RWPE2 (cell line): ENCODE data around the gene ECHDC3.
A peak's percentile ranks its signal among the peaks of the same experiment; 100 is the strongest.

Experiments
- ATAC-seq: fragments of 200-7000 bp; cut with Tn5 transposase; 3 replicates; pipeline ENCODE4 v1.9.1; 2021; ENCODE audit warnings: low read depth
- DNase-seq: peaks from one replicate; pipeline ENCODE4 v3.0.0-alpha.2; 2020; ENCODE audit warnings: low spot score
- H3K27ac ChIP-seq: fragments of 450-650 bp; 2 replicates; pipeline ENCODE4 v1.5.1; 2017; ENCODE audit warnings: mild to moderate bottlenecking; ENCODE audit not compliant: poor library complexity, severe bottlenecking
- H3K27me3 ChIP-seq: fragments of 250-450 bp; sonication (Bioruptor Pico); 2 replicates; pipeline ENCODE4 v1.5.1; 2021; ENCODE audit warnings: mild to moderate bottlenecking, moderate library complexity; ENCODE audit not compliant: insufficient read depth, poor library complexity, severe bottlenecking
- H3K36me3 ChIP-seq: fragments of 250-450 bp; sonication (Bioruptor Pico); 2 replicates; pipeline ENCODE4 v1.5.1; 2020; ENCODE audit warnings: low read depth, mild to moderate bottlenecking, moderate library complexity
- H3K4me1 ChIP-seq: fragments of 250-450 bp; sonication (Bioruptor Pico); 2 replicates; pipeline ENCODE4 v1.5.1; 2021; ENCODE audit warnings: mild to moderate bottlenecking, moderate library complexity; ENCODE audit not compliant: insufficient read depth, poor library complexity, severe bottlenecking
- H3K4me3 ChIP-seq: fragments of 250-450 bp; sonication (Bioruptor Pico); 2 replicates; pipeline ENCODE4 v1.5.1; 2021; ENCODE audit warnings: mild to moderate bottlenecking, moderate library complexity; ENCODE audit not compliant: severe bottlenecking
- H3K9me3 ChIP-seq: fragments of 250-450 bp; sonication (Bioruptor Pico); 2 replicates; pipeline ENCODE4 v1.5.1; 2021; ENCODE audit warnings: mild to moderate bottlenecking, moderate library complexity; ENCODE audit not compliant: severe bottlenecking
- CTCF ChIP-seq: fragments of 450-650 bp; IDR thresholded peaks from one replicate; pipeline ENCODE4 v1.5.1; 2017; ENCODE audit warnings: mild to moderate bottlenecking, moderate library complexity; ENCODE audit not compliant: poor library complexity, severe bottlenecking

ECHDC3 gene

DNA sequence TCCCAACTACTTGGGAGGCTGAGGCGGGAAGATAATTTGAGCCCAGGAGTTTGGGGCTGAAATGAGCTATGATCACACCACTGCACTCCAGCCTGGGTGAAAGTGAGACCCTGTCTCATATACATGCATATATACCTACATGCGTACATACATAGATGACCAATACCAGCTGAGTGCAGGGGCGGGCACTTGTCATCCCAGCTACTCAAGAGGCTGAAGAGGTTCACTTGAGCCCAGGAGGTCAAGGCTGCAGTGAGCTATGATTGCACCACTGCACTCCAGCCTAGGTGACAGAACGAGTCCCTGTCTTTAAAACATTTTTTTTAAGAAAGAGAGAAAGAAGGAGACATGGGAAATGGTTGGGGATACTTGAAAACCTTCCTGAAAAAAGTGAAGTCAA is 63.6 kb downstream of the ECHDC3 start:
- Histone ChIP-seq H3K27ac (no peak overlapping the region), H3K27me3 (no peaks in the 10 kb centered on the region), H3K9me3 (no peaks in the 10 kb centered on the region), H3K36me3 (no peaks in the 10 kb centered on the region), H3K4me3 (no peak overlapping the region), H3K4me1 (peaks cover 3% of the 10 kb centered on the region)
- no peak for DNase-seq
- no peak for ATAC-seq
- no peak for TF ChIP-seq CTCF

- H3K4me3 ChIP-seq, result no peak overlapping the region
- no peaks in the 10 kb centered on the region for H3K9me3 ChIP-seq
- ATAC-seq, result no peak
- H3K27me3 ChIP-seq, result no peaks in the 10 kb centered on the region
- H3K27ac ChIP-seq, result no peak overlapping the region
- peaks cover 3% of the 10 kb centered on the region for H3K4me1 ChIP-seq
- no peak for TF ChIP-seq CTCF
- H3K36me3 ChIP-seq, result no peaks in the 10 kb centered on the region
- no peak for DNase-seq
Observed at GRCh38 chr10:11806706-11807105, 64.5 kb downstream of the ECHDC3 start.

GRCh38 chr10:11808808-11809207 is 66.6 kb downstream of the ECHDC3 start:
- DNase-seq (no peak), ATAC-seq (no peak)
- Histone ChIP-seq H3K36me3 (no peaks in the 10 kb centered on the region), H3K4me3 (no peak overlapping the region), H3K4me1 (peaks cover 4% of the 10 kb centered on the region), H3K9me3 (no peaks in the 10 kb centered on the region), H3K27me3 (no peaks in the 10 kb centered on the region), H3K27ac (no peak overlapping the region)
- no peak for TF ChIP-seq CTCF

- Histone ChIP-seq H3K36me3 (no peaks in the 10 kb centered on the region), H3K27me3 (no peaks in the 10 kb centered on the region), H3K9me3 (no peaks in the 10 kb centered on the region), H3K27ac (peak overlapping the region; percentile 28), H3K4me1 (peaks cover 13% of the 10 kb centered on the region), H3K4me3 (no peak overlapping the region)
- TF ChIP-seq CTCF, result no peak
- DNase-seq (no peak), ATAC-seq (peak; percentile 84)
Observed at GRCh38 chr10:11810313-11810766, 68.2 kb downstream of the ECHDC3 start.

DNA sequence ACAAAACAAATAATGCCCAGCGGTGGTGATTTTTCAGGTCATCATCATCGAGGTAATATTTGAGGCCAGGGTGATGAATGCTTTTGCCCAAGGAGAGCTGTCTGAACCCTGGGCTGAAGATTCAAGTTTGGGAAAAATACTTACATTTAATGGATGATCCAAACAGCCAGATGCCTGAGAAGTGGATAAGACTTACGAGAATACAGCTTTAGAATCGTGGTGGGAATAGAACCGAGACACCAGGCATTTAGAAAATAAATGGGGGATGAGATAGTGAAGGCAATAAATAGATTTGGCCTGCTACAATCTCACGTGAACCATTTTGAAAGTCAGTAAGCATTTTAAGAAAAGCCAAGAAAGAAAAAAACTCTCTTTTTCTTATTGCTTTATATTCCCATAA is 68.8 kb downstream of the ECHDC3 start:
- TF ChIP-seq CTCF, result no peak
- H3K4me1 ChIP-seq, result peaks cover 13% of the 10 kb centered on the region
- no peaks in the 10 kb centered on the region for H3K27me3 ChIP-seq
- H3K4me3 ChIP-seq, result no peak overlapping the region
- no peaks in the 10 kb centered on the region for H3K36me3 ChIP-seq
- no peaks in the 10 kb centered on the region for H3K9me3 ChIP-seq
- H3K27ac ChIP-seq, result peak overlapping the region; percentile 28
- DNase-seq (no peak), ATAC-seq (no peak)
